Measurements from ENCODE around the gene ITGA8. TPM values are rescaled to one million over a fixed set of nuclear protein-coding genes. Genes with fewer than 3 reads are reported as not detected.

The ITGA8 gene
- total RNA-seq, 4 donors from 2014 or later, result 1.6 to 8.2 (median 4.2) TPM

DNA sequence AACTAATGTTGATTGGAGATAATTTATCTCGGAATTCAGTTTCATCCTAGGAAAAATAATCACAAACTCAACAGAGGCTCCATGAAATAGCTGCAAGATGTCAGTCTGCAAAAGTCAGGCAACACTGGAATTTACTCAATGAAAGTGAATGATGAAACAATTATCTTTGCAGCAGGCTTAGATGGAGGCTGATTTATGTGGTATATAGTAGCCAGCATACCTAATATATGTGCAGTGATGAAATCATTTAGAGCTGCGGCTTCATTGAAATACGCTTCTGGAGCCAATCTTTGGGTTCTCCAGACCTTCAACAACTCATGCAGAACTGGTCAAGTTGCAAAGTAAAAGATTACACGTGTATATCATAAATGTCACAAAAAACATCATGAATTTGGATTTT is 113.3 kb downstream of the ITGA8 start:
- H3K4me3 ChIP-seq (ENCODE audit: low read depth, poor library complexity, severe bottlenecking), result no peak overlapping the region
- WGBS, 2 donors, result 75 to 78% methylated on average over 4 of the region's 4 CpGs
- DNase-seq (ENCODE audit: low spot score in 2 of 2), result no peak
- intact Hi-C loops (cut with DNase I; ENCODE audit: low total_unique reads), result no loop called here
- TF ChIP-seq, protein P1, sequence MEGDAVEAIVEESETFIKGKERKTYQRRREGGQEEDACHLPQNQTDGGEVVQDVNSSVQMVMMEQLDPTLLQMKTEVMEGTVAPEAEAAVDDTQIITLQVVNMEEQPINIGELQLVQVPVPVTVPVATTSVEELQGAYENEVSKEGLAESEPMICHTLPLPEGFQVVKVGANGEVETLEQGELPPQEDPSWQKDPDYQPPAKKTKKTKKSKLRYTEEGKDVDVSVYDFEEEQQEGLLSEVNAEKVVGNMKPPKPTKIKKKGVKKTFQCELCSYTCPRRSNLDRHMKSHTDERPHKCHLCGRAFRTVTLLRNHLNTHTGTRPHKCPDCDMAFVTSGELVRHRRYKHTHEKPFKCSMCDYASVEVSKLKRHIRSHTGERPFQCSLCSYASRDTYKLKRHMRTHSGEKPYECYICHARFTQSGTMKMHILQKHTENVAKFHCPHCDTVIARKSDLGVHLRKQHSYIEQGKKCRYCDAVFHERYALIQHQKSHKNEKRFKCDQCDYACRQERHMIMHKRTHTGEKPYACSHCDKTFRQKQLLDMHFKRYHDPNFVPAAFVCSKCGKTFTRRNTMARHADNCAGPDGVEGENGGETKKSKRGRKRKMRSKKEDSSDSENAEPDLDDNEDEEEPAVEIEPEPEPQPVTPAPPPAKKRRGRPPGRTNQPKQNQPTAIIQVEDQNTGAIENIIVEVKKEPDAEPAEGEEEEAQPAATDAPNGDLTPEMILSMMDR (IDR thresholded peaks at IDR 0.05), result no peak
- TF ChIP-seq POLR2A (IDR thresholded peaks at IDR 0.05), result no peak

DNA sequence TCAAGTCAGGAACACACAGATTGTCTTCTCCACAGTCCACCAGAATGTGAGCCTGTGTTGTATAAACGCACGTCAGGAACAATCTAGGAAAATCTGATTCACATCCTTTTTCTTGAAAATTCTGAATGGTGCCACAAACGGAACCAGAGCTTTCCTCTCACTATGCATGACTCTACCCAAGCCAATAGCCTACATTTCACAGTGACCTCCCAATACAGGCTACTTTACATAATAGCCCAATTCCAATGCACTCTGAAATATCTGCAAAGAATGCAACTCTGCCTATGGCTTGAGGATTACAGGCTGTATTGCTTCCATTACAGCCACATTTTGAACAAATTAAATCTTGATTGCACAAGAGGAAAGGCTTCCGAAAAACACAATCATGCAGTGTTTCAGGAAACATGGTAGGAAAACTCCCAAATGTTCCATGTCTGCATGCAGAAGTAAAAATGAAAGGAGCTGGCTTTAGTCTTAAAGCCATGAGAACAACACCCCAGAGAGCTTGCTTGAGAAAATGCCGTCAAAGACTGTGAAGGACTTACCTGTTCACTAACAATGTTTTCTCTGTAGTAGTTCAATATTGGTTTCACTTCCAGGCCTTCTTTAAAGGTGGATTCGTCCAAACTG is 113.9 kb downstream of the ITGA8 start:
- TF ChIP-seq, protein P1 (IDR thresholded peaks at IDR 0.05), result no peak
- no peak for TF ChIP-seq POLR2A (IDR thresholded peaks at IDR 0.05)
- intact Hi-C loops (cut with DNase I; ENCODE audit: low total_unique reads), result no loop called here
- no peak for DNase-seq (ENCODE audit: low spot score in 2 of 2)
- WGBS, 2 donors, result 64 to 67% methylated on average over 6 of the region's 6 CpGs
- H3K4me3 ChIP-seq (ENCODE audit: low read depth, poor library complexity, severe bottlenecking), result no peak overlapping the region

DNA sequence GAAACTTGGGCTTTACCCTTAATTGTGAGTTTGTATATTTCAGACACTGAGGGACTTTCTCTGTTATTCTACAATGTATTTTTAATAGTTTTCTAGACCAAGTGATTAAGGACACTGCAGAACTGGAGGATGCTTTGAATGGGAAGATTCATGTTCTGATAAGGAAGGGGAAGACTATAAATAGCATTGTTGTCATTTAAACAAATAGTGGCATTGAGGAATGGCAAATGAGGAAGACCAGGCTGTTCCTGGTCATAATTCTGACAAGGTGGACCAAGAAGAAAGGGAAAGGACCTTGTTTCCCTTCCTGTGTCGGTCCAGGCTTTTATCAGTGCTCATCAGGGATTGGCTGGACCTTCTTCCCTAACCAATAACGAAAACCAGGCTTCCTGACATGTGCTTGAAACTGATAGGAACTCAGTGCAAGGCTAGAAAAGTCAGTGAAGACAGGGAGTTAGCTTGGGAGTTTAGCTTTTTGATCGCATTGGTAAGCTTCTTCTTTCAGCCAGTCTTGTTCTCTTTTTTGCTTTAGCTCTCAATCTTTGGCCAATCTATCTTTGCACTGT is 116.2 kb downstream of the ITGA8 start:
- no peak for DNase-seq (ENCODE audit: low spot score in 2 of 2)
- intact Hi-C loops (cut with DNase I; ENCODE audit: low total_unique reads), result no loop called here
- WGBS, 2 donors, result 59 to 76% methylated on average over 3 of the region's 3 CpGs
- TF ChIP-seq, protein P1 (IDR thresholded peaks at IDR 0.05), result no peak
- TF ChIP-seq POLR2A (IDR thresholded peaks at IDR 0.05), result no peak
- no peak overlapping the region for H3K4me3 ChIP-seq (ENCODE audit: low read depth, poor library complexity, severe bottlenecking)

DNA sequence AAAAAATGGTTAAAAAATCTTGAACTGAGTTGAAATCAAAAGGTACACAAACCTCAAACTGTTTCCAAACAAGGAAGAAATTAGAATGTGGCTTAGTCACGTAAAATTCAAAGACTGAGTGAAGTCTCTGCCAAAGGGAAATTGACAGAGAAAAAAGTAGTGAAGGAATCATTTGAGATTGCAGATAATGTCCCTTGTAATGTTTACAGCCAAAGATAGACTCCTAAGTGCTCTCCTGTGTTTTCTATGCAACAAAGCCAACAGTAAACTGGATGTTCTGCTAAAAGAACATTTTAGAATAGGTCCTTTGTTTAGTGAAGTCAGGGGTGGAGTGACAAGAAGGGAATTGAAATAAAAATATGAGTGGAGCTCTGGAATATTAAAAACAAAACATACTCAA is 117.9 kb downstream of the ITGA8 start:
- no peak overlapping the region for H3K4me3 ChIP-seq (ENCODE audit: low read depth, poor library complexity, severe bottlenecking)
- WGBS, 2 donors, result 30 to 47% methylated on average over 1 of the region's 1 CpG
- intact Hi-C loops (cut with DNase I; ENCODE audit: low total_unique reads), result no loop called here
- TF ChIP-seq, protein P1 (IDR thresholded peaks at IDR 0.05), result no peak
- no peak for TF ChIP-seq POLR2A (IDR thresholded peaks at IDR 0.05)
- no peak for DNase-seq (ENCODE audit: low spot score in 2 of 2)

DNA sequence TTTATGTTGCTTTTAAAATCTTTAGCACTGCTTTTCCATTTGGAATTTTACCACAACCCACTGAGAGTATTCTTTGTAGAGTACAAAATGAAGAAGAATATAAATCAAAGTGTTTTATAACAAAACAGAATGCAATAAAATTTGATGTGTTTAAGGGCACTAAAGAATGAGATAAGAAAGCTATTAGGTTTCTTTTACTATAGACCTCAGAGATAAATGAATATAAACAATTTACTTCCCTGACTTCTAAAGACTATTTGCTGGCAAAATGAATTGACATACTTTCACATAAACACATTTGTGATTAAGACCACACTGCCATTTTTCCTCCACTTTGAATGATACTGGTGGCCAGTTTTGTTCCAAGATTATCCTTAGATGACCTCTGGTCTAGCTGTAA is 124.5 kb downstream of the ITGA8 start:
- intact Hi-C loops (cut with DNase I; ENCODE audit: low total_unique reads), result loop anchor here (10.0 kb wide), 1 partner anchor 130 kb away; no protein-coding TSS in a partner anchor
- no peak for TF ChIP-seq POLR2A (IDR thresholded peaks at IDR 0.05)
- TF ChIP-seq, protein P1 (IDR thresholded peaks at IDR 0.05), result no peak
- H3K4me3 ChIP-seq (ENCODE audit: low read depth, poor library complexity, severe bottlenecking), result no peak overlapping the region
- no peak for DNase-seq (ENCODE audit: low spot score in 2 of 2)

DNA sequence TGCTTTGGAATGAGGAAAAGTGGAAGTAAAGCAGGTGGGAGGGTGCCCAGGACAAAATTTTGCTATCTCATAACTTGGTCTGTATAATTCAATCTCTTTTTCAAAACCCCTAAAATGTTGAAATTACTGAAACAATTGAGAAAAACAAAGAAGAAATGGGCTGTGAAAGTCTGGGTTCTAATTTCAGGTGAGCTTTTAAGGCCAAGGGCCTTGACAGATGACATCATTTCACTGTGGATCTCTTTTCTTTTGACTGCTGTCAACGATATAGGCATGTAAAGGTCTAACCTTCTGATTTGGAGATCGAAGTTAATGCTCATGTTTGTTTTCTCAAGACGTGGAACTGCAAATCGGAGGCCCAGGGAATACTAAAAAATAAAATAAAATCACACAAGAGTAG is 127.8 kb downstream of the ITGA8 start:
- no peak for DNase-seq (ENCODE audit: low spot score in 2 of 2)
- TF ChIP-seq, protein P1 (IDR thresholded peaks at IDR 0.05), result no peak
- no peak for TF ChIP-seq POLR2A (IDR thresholded peaks at IDR 0.05)
- intact Hi-C loops (cut with DNase I; ENCODE audit: low total_unique reads), result loop anchor here (10.0 kb wide), 1 partner anchor 133 kb away; no protein-coding TSS in a partner anchor
- 88% methylated on average over 4 of the region's 4 CpGs for WGBS, 2 donors
- H3K4me3 ChIP-seq (ENCODE audit: low read depth, poor library complexity, severe bottlenecking), result no peak overlapping the region
